GM18505 (cell line): ENCODE results near the gene NGRN.
A peak's percentile ranks its signal among the peaks of the same experiment; 100 is the strongest.

ENCODE experiments used
- ATAC-seq: cut with Tn5 transposase; IDR thresholded peaks from one replicate; pipeline ENCODE4 v1.9.1; 2021; ENCODE audit not compliant: unreplicated experiment
- POLR2A ChIP-seq: IDR thresholded peaks from 4 replicates; pipeline ENCODE4 v1.6.1; 2011; ENCODE audit warnings: borderline replicate concordance; ENCODE audit not compliant: insufficient read depth, insufficient read length; ENCODE audit errors: extremely low read depth

Gene NGRN

DNA sequence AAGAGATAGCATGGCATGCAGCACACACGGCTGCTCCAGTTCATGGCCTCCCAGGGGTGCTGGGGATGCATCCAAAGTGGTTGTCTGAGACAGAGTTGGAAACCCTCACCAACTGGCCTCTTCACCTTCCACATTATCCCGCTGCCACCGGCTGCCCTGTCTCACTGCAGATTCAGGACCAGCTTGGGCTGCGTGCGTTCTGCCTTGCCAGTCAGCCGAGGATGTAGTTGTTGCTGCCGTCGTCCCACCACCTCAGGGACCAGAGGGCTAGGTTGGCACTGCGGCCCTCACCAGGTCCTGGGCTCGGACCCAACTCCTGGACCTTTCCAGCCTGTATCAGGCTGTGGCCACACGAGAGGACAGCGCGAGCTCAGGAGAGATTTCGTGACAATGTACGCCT, 36.5 kb upstream of the NGRN start:
- ATAC-seq: no peak
- TF ChIP-seq POLR2A: no peak

DNA sequence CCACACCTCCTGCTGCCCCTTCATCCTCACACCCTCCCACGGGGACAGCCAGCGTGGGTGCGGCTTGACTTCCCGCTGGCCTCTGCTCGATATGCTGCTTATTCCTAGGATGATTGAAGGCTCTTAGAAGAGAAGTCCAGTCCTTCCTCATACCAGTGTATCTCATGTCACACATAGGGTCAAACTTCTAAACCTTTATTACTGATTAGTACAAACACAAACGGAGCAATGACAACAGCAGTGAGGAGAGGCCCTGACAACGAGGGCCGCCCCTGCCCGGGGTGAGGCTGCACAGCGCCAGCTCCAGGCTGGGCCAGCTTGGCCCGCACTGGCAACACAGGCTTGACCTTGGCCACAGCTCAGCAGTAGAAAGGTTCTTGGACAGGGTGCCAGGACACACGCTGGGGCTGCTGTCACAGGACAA, 35.4 kb upstream of the NGRN start:
- no peak for ATAC-seq
- TF ChIP-seq POLR2A: no peak

DNA sequence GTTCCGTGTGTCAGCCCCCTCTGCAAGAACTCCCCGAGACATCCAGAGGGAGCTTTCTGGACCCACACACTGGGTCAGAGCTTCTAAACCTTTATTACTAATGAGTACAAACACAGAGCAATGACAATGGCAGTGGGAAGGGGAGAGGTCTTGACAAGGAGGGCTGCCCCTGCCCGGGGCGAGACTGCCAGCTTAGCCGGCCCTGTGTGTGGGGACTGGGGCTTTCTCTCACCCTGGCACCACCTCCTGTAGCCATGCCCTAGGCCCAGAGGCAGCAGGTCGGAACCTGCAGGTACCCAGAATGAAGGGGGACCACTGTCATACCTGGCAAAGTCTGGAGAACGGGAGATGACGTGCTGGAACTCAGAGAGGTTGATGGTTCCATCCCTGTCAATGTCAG, 34.9 kb upstream of the NGRN start:
- ATAC-seq: no peak
- no peak for TF ChIP-seq POLR2A

DNA sequence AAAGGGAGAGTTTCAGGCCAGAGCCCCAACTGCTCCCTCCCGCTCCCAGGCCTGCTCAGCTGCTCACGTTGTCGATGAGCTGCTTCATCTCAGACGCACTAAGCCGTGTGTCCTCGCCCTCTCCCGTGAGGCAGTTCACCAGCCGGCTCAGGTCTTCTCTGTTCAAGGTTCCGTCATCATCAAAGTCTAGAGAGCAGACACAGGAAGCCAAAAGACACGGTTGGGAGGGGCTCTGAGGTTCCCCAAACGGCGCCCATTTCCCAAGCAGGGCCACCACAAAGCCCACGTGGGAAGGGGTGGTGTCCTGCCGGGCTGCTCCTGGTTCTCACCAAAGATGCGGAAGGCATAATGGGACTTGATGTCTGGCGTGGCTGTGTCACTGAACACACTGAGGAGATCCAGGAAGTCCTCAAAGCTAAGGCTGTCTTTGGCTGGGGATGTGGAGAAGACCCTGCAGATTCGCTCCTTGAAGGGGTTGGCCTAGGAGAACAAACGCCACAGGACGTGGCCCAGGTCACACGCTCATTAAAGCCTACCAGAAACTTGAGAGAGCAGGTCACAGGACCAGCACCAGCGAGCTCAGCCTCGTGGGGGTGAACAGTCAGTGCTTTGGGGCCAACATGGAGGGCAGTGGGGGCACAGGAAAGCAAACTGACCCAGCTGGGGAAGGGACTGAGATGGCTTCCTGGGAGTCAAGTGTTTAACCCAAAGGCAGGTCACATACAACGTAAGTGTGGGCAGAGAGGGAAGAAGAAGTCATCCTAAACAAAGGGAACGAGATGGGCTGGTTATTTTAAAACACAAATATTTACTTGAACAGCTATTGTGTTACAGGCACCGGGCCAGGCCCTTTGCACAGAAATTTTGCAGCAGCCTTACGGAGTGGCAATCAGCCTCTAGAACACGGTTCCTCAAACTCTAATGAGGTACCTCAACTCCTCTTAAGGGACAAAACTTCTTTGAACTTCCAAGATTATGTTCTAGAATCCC, 34.1 kb upstream of the NGRN start:
- ATAC-seq: no peak
- TF ChIP-seq POLR2A: no peak

DNA sequence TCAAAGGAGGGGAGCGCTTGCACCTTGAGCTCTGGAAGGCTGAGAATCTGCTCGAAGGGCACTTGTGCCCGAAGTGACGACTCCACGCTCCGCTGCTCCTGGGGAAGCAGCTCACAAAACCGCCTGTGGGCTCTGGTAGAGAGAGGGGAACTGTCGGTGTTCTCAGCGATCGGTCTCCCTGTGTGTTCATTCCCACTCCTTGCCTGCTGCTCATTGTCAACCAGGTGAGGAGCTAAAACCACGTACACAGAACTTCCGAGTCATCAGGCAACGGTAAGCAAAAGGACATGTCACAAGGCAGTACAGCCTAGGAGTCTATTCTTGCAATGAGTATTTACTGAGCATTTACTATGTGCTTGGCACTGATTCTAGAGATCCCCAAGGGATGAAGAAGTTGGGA, 33.3 kb upstream of the NGRN start:
- no peak for TF ChIP-seq POLR2A
- no peak for ATAC-seq

DNA sequence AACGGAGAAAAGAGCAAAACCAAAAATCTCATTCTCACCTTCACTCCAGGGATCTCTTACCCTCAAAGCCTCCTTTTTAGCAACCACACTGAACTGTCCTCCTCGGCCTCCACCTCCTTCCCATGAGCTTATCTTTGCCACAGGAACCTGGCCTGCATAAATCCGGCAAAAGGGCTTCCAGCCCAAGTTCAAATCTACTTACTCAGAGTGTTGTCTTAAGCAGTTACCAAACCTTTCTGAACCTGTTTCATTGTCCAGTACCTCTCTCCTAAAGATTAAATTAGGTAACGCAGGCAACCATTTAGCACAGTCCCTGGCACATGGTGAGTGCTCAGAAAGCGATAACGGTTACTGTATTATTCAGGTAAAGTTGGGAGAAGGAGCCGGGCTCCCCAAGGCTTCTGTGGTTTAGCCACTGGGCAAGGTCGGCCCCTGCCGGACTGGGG, 32.5 kb upstream of the NGRN start:
- no peak for ATAC-seq
- TF ChIP-seq POLR2A: no peak

DNA sequence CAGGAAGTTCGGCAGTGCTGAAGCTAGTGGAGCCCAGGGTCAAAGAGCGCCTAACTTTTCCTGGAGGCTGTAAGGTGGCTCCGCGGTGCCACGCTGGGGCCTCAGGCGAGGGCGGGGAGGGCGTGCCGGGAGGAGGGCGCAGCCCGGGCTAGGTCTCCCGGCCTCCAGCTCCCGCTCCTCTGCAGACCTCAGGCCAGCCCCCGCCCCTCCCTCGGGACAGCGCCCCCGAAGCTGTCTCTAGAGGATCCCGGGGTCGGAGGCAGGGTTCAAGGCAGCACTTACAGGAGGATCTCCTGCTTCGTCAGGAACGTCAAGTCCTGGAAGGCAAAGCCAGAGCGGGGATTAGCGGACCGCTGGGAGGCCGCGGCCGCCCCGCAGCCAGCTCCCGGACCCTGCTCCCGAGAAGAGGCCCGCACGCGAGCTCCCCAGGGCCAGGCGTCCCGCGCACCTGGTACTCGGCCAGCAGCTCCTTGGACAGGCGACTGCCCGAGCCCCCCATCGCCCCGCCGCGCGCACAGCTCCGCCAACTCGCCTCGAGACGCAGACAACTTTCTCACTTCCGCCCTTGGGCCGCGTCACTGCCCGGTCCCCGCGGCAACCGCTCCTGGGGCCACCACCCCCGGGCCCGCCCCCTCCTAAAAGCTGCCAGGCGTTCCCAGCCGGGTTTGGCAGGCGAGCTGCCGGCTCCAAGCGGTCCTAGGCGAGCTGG, 31.9 kb upstream of the NGRN start, which contains the start of gene CIB1:
TSS of gene CIB1 (minus strand) at position 555 of the 709 bp plus-strand sequence. CDS start at position 499, 56 bp downstream.
- ATAC-seq: peak; percentile 89
- TF ChIP-seq POLR2A: peak; percentile 49

DNA sequence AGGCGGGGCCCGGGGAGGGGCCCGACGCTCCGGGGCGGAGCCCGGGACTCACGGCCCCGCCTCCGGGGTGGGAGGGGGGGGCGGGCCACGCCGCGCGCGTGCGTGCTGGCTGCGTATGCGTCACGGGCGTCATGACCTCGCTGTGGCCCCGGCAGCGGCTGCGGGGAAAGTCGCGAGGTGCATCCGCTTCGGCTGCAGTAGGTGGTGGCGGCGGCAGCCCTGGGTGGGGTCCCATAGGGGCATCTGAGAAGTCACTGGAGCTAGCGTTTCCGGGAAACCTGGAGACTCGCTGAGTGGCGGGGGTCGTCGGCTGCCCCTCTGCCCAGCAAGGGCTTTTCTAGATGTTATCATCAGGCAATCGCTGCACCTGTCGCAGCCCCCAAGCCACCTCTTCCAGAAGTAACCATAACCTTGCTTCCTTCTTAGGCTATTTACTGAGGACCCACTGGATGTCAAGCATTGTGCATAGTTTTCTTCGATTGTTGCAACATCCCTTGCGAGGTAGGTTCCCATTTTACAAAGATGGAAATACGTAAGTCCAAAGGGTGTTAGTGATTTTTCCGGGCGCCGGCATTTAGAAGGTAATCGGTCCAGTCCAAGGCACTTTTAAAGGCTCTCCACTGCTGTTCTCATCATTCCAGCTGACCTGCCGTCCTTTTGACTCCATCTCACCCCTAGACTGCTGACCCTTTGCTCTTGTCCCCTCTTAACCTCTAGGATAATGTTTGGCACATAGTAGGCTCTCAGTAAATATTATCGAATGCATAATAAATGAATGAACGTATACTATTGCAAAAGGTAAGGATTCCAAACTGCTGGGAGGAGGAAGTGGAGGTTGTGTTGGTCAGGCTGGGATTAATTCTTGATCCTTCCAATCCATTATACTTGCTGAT, 31.1 kb upstream of the NGRN start, which contains the start of gene GDPGP1:
TSS of gene GDPGP1 (plus strand) at position 114 of the 893 bp plus-strand sequence. CDS start 6,700 bp downstream, outside the sequence.
- no peak for ATAC-seq

DNA sequence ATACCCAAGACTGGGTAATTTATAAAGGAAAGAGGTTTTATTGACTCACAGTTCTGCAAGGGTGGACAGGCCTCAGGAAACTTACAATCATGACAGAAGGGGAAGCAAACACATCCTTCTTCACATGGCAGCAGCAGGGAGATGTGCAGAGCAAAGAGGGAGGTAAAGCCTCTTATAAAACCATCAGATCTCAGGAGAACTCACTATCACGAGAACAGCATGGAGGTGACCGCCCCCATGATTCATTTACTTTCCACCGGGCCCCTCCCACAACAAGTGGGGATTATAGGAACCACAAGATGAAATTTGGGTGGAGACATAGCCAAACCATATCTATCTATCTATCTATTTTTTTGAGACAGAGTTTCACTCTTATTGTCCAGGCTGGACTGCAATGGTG, 26.1 kb upstream of the NGRN start:
- no peak for TF ChIP-seq POLR2A
- no peak for ATAC-seq

More for the DNA sequence above, 31.1 kb upstream of the NGRN start, which contains the start of gene GDPGP1:
- peak; percentile 94 for TF ChIP-seq POLR2A

DNA sequence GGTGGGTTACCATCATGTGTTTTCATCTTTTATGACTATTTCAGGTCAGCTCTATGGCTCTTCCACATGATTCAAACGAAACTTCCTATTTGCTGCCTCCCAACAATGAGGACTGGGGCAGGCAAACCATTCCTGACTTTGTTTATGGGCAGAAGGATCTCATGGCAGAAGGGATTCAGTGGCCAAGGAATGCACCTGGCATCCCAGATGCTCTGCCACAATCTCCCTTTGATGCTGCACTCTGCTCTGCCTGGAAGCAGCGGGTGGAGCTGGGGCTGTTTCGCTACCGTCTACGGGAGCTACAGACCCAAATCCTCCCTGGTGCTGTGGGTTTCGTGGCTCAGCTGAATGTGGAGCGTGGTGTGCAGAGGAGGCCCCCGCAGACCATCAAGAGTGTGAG, 24.6 kb upstream of the NGRN start:
- TF ChIP-seq POLR2A: no peak
- no peak for ATAC-seq

DNA sequence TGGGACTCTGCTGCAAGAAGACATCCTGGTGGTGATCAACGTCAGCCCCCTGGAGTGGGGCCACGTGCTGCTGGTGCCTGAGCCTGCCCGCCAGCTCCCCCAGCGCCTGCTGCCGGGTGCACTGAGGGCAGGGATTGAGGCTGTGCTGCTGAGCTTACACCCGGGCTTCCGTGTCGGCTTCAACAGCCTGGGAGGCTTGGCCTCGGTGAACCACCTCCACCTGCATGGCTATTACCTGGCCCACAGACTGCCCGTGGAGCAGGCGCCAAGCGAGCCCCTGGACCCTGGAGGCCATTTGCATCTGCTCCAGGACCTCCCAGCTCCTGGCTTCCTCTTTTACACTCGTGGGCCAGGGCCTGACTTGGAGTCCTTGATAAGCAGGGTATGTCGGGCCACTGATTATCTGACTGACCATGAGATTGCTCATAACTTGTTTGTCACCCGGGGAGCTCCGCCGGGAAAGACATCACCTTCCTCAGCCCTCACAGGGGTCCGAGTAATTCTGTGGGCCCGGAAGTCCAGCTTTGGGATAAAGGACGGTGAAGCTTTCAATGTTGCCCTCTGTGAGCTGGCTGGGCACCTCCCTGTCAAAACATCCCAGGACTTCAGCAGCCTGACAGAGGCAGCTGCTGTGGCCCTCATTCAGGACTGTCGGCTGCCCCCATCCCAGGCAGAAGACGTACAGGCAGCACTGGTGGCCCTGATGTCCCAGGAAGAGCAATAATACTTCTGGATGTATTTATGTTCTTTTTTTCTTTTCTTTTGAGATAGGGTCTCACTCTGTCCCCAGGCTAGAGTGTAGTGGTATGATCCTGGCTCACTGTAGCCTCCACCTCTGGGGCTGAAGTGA, 23.9 kb upstream of the NGRN start:
- TF ChIP-seq POLR2A: no peak
- ATAC-seq: no peak
